GM23338 (cell line): ENCODE results near the gene ZNF148. TPM values are rescaled to one million over a fixed set of nuclear protein-coding genes. Genes with fewer than 3 reads are reported as not detected.

ENCODE experiments used
- ATAC-seq: fragments of 200-7000 bp; cut with Tn5 transposase; 3 replicates; pipeline ENCODE4 v1.9.1; 2020
- DNase-seq: peaks from one replicate; pipeline ENCODE4 v3.0.0-alpha.2; 2015; ENCODE audit warnings: low spot score
- H2AFZ ChIP-seq: fragments of 200-600 bp; sonication (generic); 2 replicates; pipeline ENCODE4 v1.8.0; 2016; ENCODE audit warnings: antibody characterized with exemption, mild to moderate bottlenecking, moderate library complexity
- H3F3A ChIP-seq: fragments of 200-600 bp; sonication (generic); replicated peaks from 2 replicates; pipeline ENCODE4 v1.8.0; 2017; ENCODE audit warnings: antibody characterized with exemption, mixed run types, low read depth
- H3K27ac ChIP-seq: fragments of 200-600 bp; sonication (generic); 2 replicates; pipeline ENCODE4 v1.6.1; 2016; ENCODE audit warnings: low read depth
- H3K27me3 ChIP-seq: fragments of 200-600 bp; sonication (generic); 2 replicates; pipeline ENCODE4 v1.8.0; 2016; ENCODE audit warnings: mild to moderate bottlenecking, mixed run types, moderate library complexity; ENCODE audit not compliant: insufficient read depth
- H3K36me3 ChIP-seq: fragments of 200-600 bp; sonication (generic); 2 replicates; pipeline ENCODE4 v1.8.0; 2016; ENCODE audit warnings: mild to moderate bottlenecking; ENCODE audit not compliant: insufficient read depth
- H3K4me1 ChIP-seq: fragments of 200-600 bp; sonication (generic); 2 replicates; pipeline ENCODE4 v1.8.0; 2016; ENCODE audit warnings: mild to moderate bottlenecking, moderate library complexity; ENCODE audit not compliant: insufficient read depth
- H3K4me2 ChIP-seq: fragments of 200-600 bp; sonication (generic); 2 replicates; pipeline ENCODE4 v1.7.1; 2017; ENCODE audit warnings: mixed run types
- H3K4me3 ChIP-seq: fragments of 200-600 bp; sonication (generic); 2 replicates; pipeline ENCODE4 v1.6.1; 2016; ENCODE audit warnings: mixed run types
- H3K79me2 ChIP-seq: fragments of 200-600 bp; sonication (generic); replicated peaks from 2 replicates; pipeline ENCODE4 v1.8.0; 2017; ENCODE audit warnings: mild to moderate bottlenecking; ENCODE audit not compliant: insufficient read depth
- H3K9me2 ChIP-seq: fragments of 200-600 bp; sonication (generic); 2 replicates; pipeline ENCODE4 v1.8.0; 2017; ENCODE audit not compliant: insufficient read depth
- H4K20me1 ChIP-seq: fragments of 200-600 bp; sonication (generic); replicated peaks from 2 replicates; pipeline ENCODE4 v1.8.0; 2017; ENCODE audit warnings: mild to moderate bottlenecking; ENCODE audit not compliant: insufficient read depth
- H3K27ac Mint-ChIP-seq: 2 replicates; pipeline ENCODE4 v1.8.0; 2020; ENCODE audit warnings: inconsistent platforms, mild to moderate bottlenecking, moderate library complexity, mixed read lengths
- H3K27me3 Mint-ChIP-seq: 3 replicates; pipeline ENCODE4 v1.8.0; 2022; ENCODE audit warnings: low read depth, mild to moderate bottlenecking, moderate library complexity, mixed read lengths, inconsistent platforms; ENCODE audit not compliant: insufficient read depth, poor library complexity
- H3K36me3 Mint-ChIP-seq: 3 replicates; pipeline ENCODE4 v1.8.0; 2021; ENCODE audit warnings: low read depth, mild to moderate bottlenecking, inconsistent platforms, moderate library complexity, mixed read lengths
- H3K4me1 Mint-ChIP-seq: 3 replicates; pipeline ENCODE4 v1.8.0; 2020; ENCODE audit warnings: mild to moderate bottlenecking, inconsistent platforms, mixed read lengths
- H3K4me3 Mint-ChIP-seq: 3 replicates; pipeline ENCODE4 v1.8.0; 2021; ENCODE audit warnings: moderate library complexity, mild to moderate bottlenecking, inconsistent platforms, mixed read lengths
- H3K9me3 Mint-ChIP-seq: 3 replicates; pipeline ENCODE4 v1.8.0; 2020; ENCODE audit warnings: moderate library complexity, mild to moderate bottlenecking, inconsistent platforms, mixed read lengths
- CREB1 ChIP-seq: fragments of 250-450 bp; sonication (Bioruptor Pico); IDR thresholded peaks from 2 replicates; pipeline ENCODE4 v1.5.0; 2020; ENCODE audit warnings: low read depth, mild to moderate bottlenecking, moderate library complexity
- CTCF ChIP-seq, 2 experiments: fragments of 200-600 bp in 1 of 2; sonication (generic) in 1 of 2; conservative IDR thresholded peaks; 2 replicates each; pipeline versions ENCODE4 v1.5.1 to v1.6.1; 2016 to 2017; ENCODE audit warnings: antibody characterized with exemption in 2 of 2, low read depth in 2 of 2, mild to moderate bottlenecking in 2 of 2, moderate library complexity in 1 of 2
- ETS1 ChIP-seq: IDR thresholded peaks from 2 replicates; pipeline ENCODE4 v1.6.1; 2016; ENCODE audit warnings: antibody characterized with exemption
- EZH2 ChIP-seq: fragments of 200-600 bp; sonication (generic); IDR thresholded peaks from one replicate; pipeline ENCODE4 v1.8.0; 2017; ENCODE audit warnings: antibody characterized with exemption, mild to moderate bottlenecking, low read depth; ENCODE audit not compliant: unreplicated experiment
- EZH2phosphoT487 ChIP-seq: fragments of 200-600 bp; sonication (generic); IDR thresholded peaks from one replicate; pipeline ENCODE4 v1.8.1; 2018; ENCODE audit warnings: antibody characterized with exemption; ENCODE audit not compliant: unreplicated experiment
- JUNB ChIP-seq: IDR thresholded peaks from one replicate; pipeline ENCODE4 v1.6.1; 2016; ENCODE audit warnings: antibody characterized with exemption; ENCODE audit not compliant: unreplicated experiment
- NANOG ChIP-seq: IDR thresholded peaks from 2 replicates; pipeline ENCODE4 v1.6.1; 2016; ENCODE audit warnings: antibody characterized with exemption, borderline replicate concordance
- POLR2AphosphoS5 ChIP-seq: IDR thresholded peaks from 2 replicates; pipeline ENCODE4 v1.6.1; 2016; ENCODE audit warnings: antibody characterized with exemption, low read depth
- REST ChIP-seq: IDR thresholded peaks from one replicate; pipeline ENCODE4 v1.6.1; 2018; ENCODE audit warnings: antibody characterized with exemption; ENCODE audit not compliant: unreplicated experiment
- STAT1 ChIP-seq: IDR thresholded peaks from one replicate; pipeline ENCODE4 v1.6.1; 2016; ENCODE audit warnings: antibody characterized with exemption; ENCODE audit not compliant: unreplicated experiment
- ZNF114 ChIP-seq: fragments of 250-450 bp; sonication (Bioruptor Pico); IDR thresholded peaks from 2 replicates; pipeline ENCODE4 v1.5.0; 2020; ENCODE audit warnings: mild to moderate bottlenecking, moderate library complexity
- ZNF331 ChIP-seq: fragments of 250-450 bp; sonication (Bioruptor Pico); IDR thresholded peaks from 2 replicates; pipeline ENCODE4 v1.5.0; 2020; ENCODE audit warnings: low read depth, mild to moderate bottlenecking, moderate library complexity
- ZNF462 ChIP-seq: fragments of 250-450 bp; sonication (Bioruptor Pico); IDR thresholded peaks from 2 replicates; pipeline ENCODE4 v1.5.0; 2020; ENCODE audit warnings: mild to moderate bottlenecking, moderate library complexity
- polyA plus RNA-seq: library from polyadenylated mRNA; unstranded; fragments of >200 nt; fragmentation: Nextera tagmentation; extraction: Ambion mirVana; gene quantifications from 2 replicates; pipeline ENCODE4 v1.2.1, GENCODE V29; 2016
- total RNA-seq: library from RNA; depleted of rRNA; stranded (reverse); fragments of >200 nt; shearing (Covaris generic); gene quantifications from 2 replicates; pipeline ENCODE4 v1.2.3, GENCODE V29; 2014

The ZNF148 gene
- total and polyA plus RNA-seq, 2 experiments from 2014 or later = 13.9 to 16.9 TPM

GRCh38 chr3:125334675-125335560 is 40.2 kb downstream of the ZNF148 start:
- H3K4me1 Mint-ChIP-seq = peaks cover 8% of the 10 kb centered on the region
- peaks cover 13% of the 10 kb centered on the region; the same call in 2 of the 3 replicates for H3K36me3 Mint-ChIP-seq
- H3K4me1 ChIP-seq = no peaks in the 10 kb centered on the region; the same call in 1 of the 2 replicates
- H3K36me3 ChIP-seq = no peaks in the 10 kb centered on the region
- peaks cover 1% of the 10 kb centered on the region for H3K27me3 Mint-ChIP-seq
- H2AFZ ChIP-seq = no peak overlapping the region
- no peak for DNase-seq
- TF ChIP-seq ZNF462 = no peak
- TF ChIP-seq POLR2AphosphoS5 = no peak
- TF ChIP-seq CTCF (conservative IDR thresholded peaks at IDR 0.05; ENCODE audit: low read depth in 2 of 2) = no peak
- no peak for TF ChIP-seq JUNB
- no peak for TF ChIP-seq STAT1
- no peak for TF ChIP-seq REST
- TF ChIP-seq CREB1 (CRISPR knock-in tag) = no peak
- TF ChIP-seq EZH2 = no peak
- no peak for TF ChIP-seq ETS1
- no peak for TF ChIP-seq ZNF114
- no peak for TF ChIP-seq EZH2phosphoT487
- no peak for TF ChIP-seq ZNF331
- TF ChIP-seq NANOG = no peak
- H3F3A ChIP-seq = no peaks in the 10 kb centered on the region
- H3K4me3 Mint-ChIP-seq = no peak overlapping the region
- H3K27me3 ChIP-seq = no peaks in the 10 kb centered on the region
- no peaks in the 10 kb centered on the region for H3K9me2 ChIP-seq
- no peak for ATAC-seq
- peaks cover 84% of the 10 kb centered on the region for H3K79me2 ChIP-seq
- no peak overlapping the region for H3K4me2 ChIP-seq
- H3K27ac ChIP-seq = 0 out of 2 replicates have a peak overlapping the region, but pooled peaks have one; percentile 16
- H3K4me3 ChIP-seq = no peak overlapping the region
- H3K9me3 Mint-ChIP-seq = peaks cover 7% of the 10 kb centered on the region; the same call in 2 of the 3 replicates
- peak overlapping the region; percentile 29; the same call in 1 of the 2 replicates for H3K27ac Mint-ChIP-seq
- H4K20me1 ChIP-seq = peaks cover 8% of the 10 kb centered on the region
